Cardiac muscle cell (in vitro differentiated cells and primary cell): Measurements from ENCODE around the gene MYLK3. TPM values are rescaled to one million over a fixed set of nuclear protein-coding genes. Genes with fewer than 3 reads are reported as not detected.

Experiments
- DNase-seq, 2 donors: peaks; one replicate each; pipeline versions ENCODE4 v3.0.0 to v3.0.0-alpha.2; 2010 to 2017; ENCODE audit warnings: low read depth in 1 of 2, low spot score in 1 of 2
- H3K27ac ChIP-seq: fragments of 200-600 bp; sonication (generic); 2 replicates; pipeline ENCODE4 v1.5.1; 2016
- H3K27me3 ChIP-seq: fragments of 200-600 bp; sonication (generic); 2 replicates; pipeline ENCODE4 v1.6.0; 2016; ENCODE audit warnings: control low read depth
- H3K36me3 ChIP-seq: fragments of 200-600 bp; sonication (generic); 2 replicates; pipeline ENCODE4 v1.5.1; 2016; ENCODE audit warnings: control low read depth
- H3K4me1 ChIP-seq: fragments of 200-600 bp; sonication (generic); 2 replicates; pipeline ENCODE4 v1.8.1; 2017; ENCODE audit warnings: low read depth, mild to moderate bottlenecking, mixed run types
- H3K4me3 ChIP-seq: fragments of 200-600 bp; sonication (generic); 2 replicates; pipeline ENCODE4 v1.5.1; 2016; ENCODE audit warnings: mild to moderate bottlenecking
- H3K9me3 ChIP-seq: fragments of 200-600 bp; sonication (generic); 2 replicates; pipeline ENCODE4 v1.5.1; 2017; ENCODE audit warnings: low read depth, mild to moderate bottlenecking, control low read depth
- polyA plus RNA-seq: library from polyadenylated mRNA; unstranded; fragments of >200 nt; fragmentation: Nextera tagmentation; extraction: Ambion mirVana; gene quantifications from 2 replicates; pipeline ENCODE4 v1.2.1, GENCODE V29; 2016
- total RNA-seq: library from RNA; depleted of rRNA; stranded (reverse); fragments of >200 nt; gene quantifications from 2 replicates; pipeline ENCODE4 v1.2.3, GENCODE V29; 2016
- TF ChIP-seq, protein P1 (sequence below): IDR thresholded peaks from 2 replicates; pipeline ENCODE4 v1.5.1; 2012; ENCODE audit warnings: low read depth, mild to moderate bottlenecking, low read length

MYLK3 gene
- total and polyA plus RNA-seq, 2 experiments from 2014 or later: 57.8 to 203 TPM

DNA sequence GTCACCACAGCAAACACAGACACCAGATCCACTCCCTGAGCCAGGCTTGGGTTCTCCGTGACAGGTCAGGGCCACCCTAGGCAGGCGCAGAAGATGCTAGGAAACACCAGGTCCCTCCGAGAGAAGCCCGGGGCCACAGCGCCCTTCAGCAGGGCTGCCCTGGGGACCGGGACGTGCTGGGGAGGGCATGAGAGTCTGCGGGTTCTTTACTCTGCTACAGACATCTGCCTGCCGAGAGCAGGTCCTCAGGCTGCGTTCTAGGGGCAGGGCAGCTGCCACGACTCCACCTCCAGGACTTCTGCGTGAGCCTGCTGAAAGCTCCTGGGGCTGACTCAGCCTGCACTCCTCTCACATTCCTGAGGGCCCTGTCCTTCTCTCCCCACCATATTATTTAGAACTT lies 11.4 kb downstream of the MYLK3 start:
- Histone ChIP-seq H3K27me3 (no peaks in the 10 kb centered on the region), H3K36me3 (peaks cover 13% of the 10 kb centered on the region), H3K9me3 (no peaks in the 10 kb centered on the region), H3K4me1 (peaks cover 18% of the 10 kb centered on the region), H3K4me3 (no peak overlapping the region), H3K27ac (peak overlapping the region; percentile 76)
- DNase-seq: peak in 1 of 2 donors; percentile 43
- TF ChIP-seq, protein P1, sequence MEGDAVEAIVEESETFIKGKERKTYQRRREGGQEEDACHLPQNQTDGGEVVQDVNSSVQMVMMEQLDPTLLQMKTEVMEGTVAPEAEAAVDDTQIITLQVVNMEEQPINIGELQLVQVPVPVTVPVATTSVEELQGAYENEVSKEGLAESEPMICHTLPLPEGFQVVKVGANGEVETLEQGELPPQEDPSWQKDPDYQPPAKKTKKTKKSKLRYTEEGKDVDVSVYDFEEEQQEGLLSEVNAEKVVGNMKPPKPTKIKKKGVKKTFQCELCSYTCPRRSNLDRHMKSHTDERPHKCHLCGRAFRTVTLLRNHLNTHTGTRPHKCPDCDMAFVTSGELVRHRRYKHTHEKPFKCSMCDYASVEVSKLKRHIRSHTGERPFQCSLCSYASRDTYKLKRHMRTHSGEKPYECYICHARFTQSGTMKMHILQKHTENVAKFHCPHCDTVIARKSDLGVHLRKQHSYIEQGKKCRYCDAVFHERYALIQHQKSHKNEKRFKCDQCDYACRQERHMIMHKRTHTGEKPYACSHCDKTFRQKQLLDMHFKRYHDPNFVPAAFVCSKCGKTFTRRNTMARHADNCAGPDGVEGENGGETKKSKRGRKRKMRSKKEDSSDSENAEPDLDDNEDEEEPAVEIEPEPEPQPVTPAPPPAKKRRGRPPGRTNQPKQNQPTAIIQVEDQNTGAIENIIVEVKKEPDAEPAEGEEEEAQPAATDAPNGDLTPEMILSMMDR: no peak

DNA sequence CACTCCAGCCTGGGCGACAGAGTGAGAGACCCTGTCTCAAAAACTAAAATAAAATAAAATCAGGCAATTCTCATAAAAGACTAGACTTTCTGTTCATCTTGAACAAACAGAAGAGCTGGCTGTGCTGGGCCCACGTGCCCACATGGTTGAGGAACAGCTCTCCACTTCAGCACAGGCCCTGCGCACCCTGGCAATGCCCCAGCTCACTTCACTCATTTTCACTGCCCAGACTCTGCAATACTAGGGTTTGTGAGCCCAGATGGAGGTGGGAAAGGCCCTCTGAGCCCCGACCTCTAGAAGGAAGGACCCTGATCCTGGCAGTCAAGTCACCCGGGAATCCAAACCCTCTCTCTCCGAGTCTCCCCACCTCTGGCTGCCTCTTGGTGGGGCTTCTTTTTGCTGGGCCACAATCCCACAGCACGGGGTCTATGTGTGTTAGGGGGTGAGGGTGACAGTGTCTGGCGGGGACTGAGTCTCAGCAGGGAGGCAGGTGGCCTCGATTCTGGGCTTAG lies 14.8 kb downstream of the MYLK3 start:
- H3K4me1 ChIP-seq: peaks cover 4% of the 10 kb centered on the region
- peak overlapping the region; percentile 30 for H3K27ac ChIP-seq
- H3K4me3 ChIP-seq: no peak overlapping the region
- H3K9me3 ChIP-seq: no peaks in the 10 kb centered on the region
- TF ChIP-seq, protein P1: no peak
- peaks cover 25% of the 10 kb centered on the region for H3K36me3 ChIP-seq
- no peak for DNase-seq
- H3K27me3 ChIP-seq: no peaks in the 10 kb centered on the region

DNA sequence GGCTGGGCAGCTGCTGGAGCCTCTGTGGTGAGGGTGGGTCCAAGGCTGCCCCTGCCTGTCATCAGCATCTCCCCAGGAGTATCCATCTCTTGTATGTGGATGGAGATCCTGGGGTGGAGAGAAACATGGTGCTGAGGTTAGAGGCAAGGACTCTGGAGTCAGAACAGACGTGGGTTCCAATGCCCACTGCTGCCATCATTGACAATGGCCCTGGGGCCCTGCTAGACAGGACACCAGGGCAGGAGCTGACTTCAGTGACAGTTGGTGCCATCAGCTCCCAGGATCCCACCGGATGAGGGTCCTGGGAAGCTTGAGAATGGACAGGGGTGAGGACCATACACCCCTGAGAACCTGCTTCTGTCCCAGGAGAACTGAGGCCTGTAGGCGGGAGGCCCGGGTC lies 15.6 kb downstream of the MYLK3 start:
- TF ChIP-seq, protein P1: no peak
- no peak for DNase-seq

DNA sequence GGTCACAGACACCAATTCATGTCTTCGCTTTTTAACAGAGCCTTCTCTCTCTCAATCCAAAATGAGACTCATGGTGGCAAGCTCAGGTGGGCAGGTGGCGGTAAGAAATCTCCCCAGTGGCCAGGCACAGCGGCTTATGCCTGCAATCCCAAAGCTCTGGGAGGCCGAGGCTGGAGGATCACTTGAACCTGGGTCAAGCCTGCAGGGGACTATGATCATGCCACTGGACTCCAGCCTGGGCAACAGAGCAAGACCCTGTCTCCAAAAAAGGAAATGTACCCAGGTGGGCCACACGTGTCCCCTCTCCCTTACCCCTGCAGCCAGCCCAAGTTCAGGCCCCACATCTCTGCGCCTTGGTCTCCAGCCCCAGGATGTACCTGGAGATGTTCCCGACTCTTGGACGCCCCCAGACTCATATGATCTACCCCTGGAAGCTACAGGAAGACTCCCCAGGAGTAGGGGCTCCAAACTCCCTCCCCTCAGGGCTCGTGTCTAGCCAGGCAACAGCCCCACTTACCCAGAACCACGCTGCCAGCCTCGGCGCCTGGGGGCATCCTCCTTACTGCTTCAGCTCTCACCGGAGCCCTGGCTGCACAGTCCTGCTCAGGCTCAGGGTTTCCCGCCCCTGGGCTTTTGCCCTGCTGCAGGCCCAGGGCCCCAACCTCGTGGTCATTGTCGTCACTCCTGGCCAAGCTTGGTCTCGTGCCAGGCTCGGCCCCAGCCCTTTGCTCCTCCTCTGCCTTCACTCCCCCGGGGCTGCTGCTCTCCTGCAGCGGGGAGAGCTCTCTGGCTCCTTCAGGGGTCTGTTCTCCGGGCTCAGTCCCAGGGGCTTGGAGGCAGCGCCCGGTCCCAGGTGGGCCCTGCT lies 16.2 kb downstream of the MYLK3 start:
- TF ChIP-seq, protein P1: no peak
- no peaks in the 10 kb centered on the region for H3K9me3 ChIP-seq

More for the DNA sequence above, 15.6 kb downstream of the MYLK3 start:
- Histone ChIP-seq H3K4me3 (no peak overlapping the region), H3K27me3 (no peaks in the 10 kb centered on the region), H3K4me1 (peaks cover 4% of the 10 kb centered on the region), H3K9me3 (no peaks in the 10 kb centered on the region), H3K27ac (no peak overlapping the region), H3K36me3 (peaks cover 33% of the 10 kb centered on the region)

DNA sequence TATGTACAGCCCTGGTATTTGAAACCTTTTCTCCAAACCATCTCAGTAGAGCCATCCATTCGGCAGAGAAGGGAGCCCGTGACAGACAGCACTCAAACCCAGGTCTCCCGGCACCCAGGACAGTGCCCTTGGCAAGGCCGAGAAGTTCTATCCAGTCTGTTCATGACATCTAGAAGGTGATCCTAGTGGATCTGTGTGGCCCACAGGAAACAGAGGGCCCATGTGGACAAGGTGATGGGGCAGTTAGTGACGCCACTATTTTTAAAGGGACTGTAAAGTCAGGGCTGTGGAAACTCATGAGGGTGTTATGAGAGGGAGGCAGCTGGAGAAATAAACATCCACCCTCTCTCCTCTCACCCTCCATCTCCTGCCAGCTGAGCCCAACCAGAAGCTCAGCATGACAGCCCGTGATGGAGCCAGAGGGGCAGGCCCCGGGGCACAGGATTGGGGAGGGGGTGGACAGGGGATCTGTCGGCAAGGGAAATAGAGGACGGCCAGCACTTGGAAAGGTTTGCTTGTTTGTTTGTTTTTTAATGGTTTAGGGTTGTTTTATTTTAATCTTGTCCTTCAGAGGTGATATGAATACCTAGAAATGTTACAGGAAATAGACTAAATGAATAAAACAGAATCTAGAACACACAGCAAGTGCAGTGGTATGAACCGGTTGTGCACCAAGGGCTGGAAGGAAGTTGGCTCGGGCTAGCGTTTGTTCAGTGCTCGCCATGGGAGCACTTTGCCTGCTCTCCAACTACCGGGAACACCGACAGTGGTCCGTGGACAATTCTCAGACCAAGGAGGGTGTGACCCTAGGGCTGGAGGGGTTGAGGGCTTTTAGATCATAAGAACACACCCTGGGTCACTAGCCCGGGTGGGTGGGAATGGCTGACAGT lies 17.1 kb downstream of the MYLK3 start:
- H3K27ac ChIP-seq: peak overlapping the region; percentile 51
- no peak overlapping the region for H3K4me3 ChIP-seq
- TF ChIP-seq, protein P1: no peak
- H3K4me1 ChIP-seq: peaks cover 4% of the 10 kb centered on the region
- no peak for DNase-seq
- no peaks in the 10 kb centered on the region for H3K9me3 ChIP-seq
- H3K27me3 ChIP-seq: no peaks in the 10 kb centered on the region
- peaks cover 40% of the 10 kb centered on the region for H3K36me3 ChIP-seq

More for the DNA sequence above, 16.2 kb downstream of the MYLK3 start:
- no peak overlapping the region for H3K4me3 ChIP-seq
- peak in 1 of 2 donors; percentile 73 for DNase-seq
- no peaks in the 10 kb centered on the region for H3K27me3 ChIP-seq
- peak overlapping the region; percentile 51 for H3K27ac ChIP-seq
- peaks cover 4% of the 10 kb centered on the region for H3K4me1 ChIP-seq
- H3K36me3 ChIP-seq: peaks cover 38% of the 10 kb centered on the region
